HCT116 (cell line): ENCODE data around the gene ZHX3. TPM values are rescaled to one million over a fixed set of nuclear protein-coding genes. Genes with fewer than 3 reads are reported as not detected.

Experiments
- ATAC-seq: fragments of 200-7000 bp; cut with Tn5 transposase; 2 replicates; pipeline ENCODE4 v1.9.1; 2020; ENCODE audit warnings: mild to moderate bottlenecking, moderate library complexity
- BruUV-seq: library from RNA; stranded (reverse); fragments of 400-500 nt; replicated peaks from 2 replicates; lab custom pipeline; 2021; lab: Mats Ljungman, UMichigan
- CTCF ChIA-PET: fragments of 300-600 bp; sonication (Branson Sonifier 250); formaldehyde crosslinking; loops from one replicate; lab custom pipeline; 2021; ENCODE audit warnings: antibody characterized with exemption; lab: Charles Lee
- POLR2A ChIA-PET: fragments of 300-600, 350-600 bp; sonication (Branson Sonifier 250); formaldehyde crosslinking; loops from one replicate; lab custom pipeline; 2021; ENCODE audit warnings: antibody characterized with exemption; lab: Charles Lee
- RAD21 ChIA-PET, 2 experiments: fragments of 300-600 bp; sonication (Branson Sonifier 250); formaldehyde crosslinking; loops; one replicate each; lab custom pipeline; 2023; ENCODE audit warnings: low total read pairs in 2 of 2; ENCODE audit not compliant: uncharacterized antibody in 2 of 2, unreplicated experiment in 2 of 2, low non-redundant PET in 1 of 2; lab: Charles Lee
- DNase-seq: peaks from one replicate; pipeline ENCODE4 v3.0.0-alpha.2; 2010; ENCODE audit warnings: low read depth, low spot score
- H2AFZ ChIP-seq: fragments of 200-600 bp; shearing (Covaris generic), sonication (generic); 2 replicates; pipeline ENCODE4 v1.6.1; 2017; ENCODE audit warnings: low read depth, mixed run types, mixed read lengths, antibody characterized with exemption, low read length; ENCODE audit not compliant: poor library complexity, severe bottlenecking
- H3K27ac ChIP-seq: 2 replicates; pipeline ENCODE4 v1.5.1; 2012; ENCODE audit warnings: low read depth, low read length
- H3K27me3 ChIP-seq: fragments of 200-600 bp; sonication (generic); 2 replicates; pipeline ENCODE4 v1.6.1; 2016; ENCODE audit warnings: mixed run types, low read length, mixed read lengths; ENCODE audit not compliant: insufficient read depth
- H3K36me3 ChIP-seq, 2 experiments: fragments of 200-500 bp in 1 of 2; fragments of 200-600 bp in 1 of 2; sonication (Bioruptor generic) in 1 of 2; sonication (generic) in 1 of 2; 2 replicates each; pipeline versions ENCODE4 v1.5.1 to v1.6.1; 2014 to 2016; ENCODE audit warnings: low read length in 2 of 2, inconsistent platforms in 1 of 2, mixed read lengths in 1 of 2, mixed run types in 1 of 2; ENCODE audit not compliant: insufficient read depth in 2 of 2, control insufficient read depth in 1 of 2
- H3K4me1 ChIP-seq, 2 experiments: fragments of 200-600 bp in 1 of 2; sonication (generic) in 1 of 2; 2 replicates each; pipeline versions ENCODE4 v1.5.1 to v1.6.1; 2012 to 2017; ENCODE audit warnings: low read length in 2 of 2, inconsistent platforms in 1 of 2, mild to moderate bottlenecking in 1 of 2, mixed read lengths in 1 of 2, mixed run types in 1 of 2, moderate library complexity in 1 of 2; ENCODE audit not compliant: insufficient read depth in 2 of 2, control insufficient read depth in 1 of 2
- H3K4me2 ChIP-seq: fragments of 200-600 bp; sonication (generic); 2 replicates; pipeline ENCODE4 v1.6.1; 2017; ENCODE audit warnings: mixed run types, low read length, mixed read lengths
- H3K4me3 ChIP-seq, 2 experiments: fragments of 200-600 bp in 1 of 2; sonication (generic) in 1 of 2; replicated peaks in 1 of 2; 2 replicates each; pipeline ENCODE4 v1.5.1; 2011 to 2016; ENCODE audit warnings: low read length in 2 of 2, control low read depth in 1 of 2, low read depth in 1 of 2, mild to moderate bottlenecking in 1 of 2, mixed read lengths in 1 of 2, mixed run types in 1 of 2
- H3K79me2 ChIP-seq: fragments of 200-600 bp; sonication (generic); 2 replicates; pipeline ENCODE4 v1.6.1; 2017; ENCODE audit warnings: mild to moderate bottlenecking, mixed run types, low read length, moderate library complexity, mixed read lengths; ENCODE audit not compliant: insufficient read depth
- H3K9ac ChIP-seq: fragments of 200-600 bp; sonication (generic); 2 replicates; pipeline ENCODE4 v1.6.1; 2016; ENCODE audit warnings: low read length, mixed read lengths
- H3K9me2 ChIP-seq: fragments of 200-600 bp; sonication (generic), shearing (Covaris generic); 2 replicates; pipeline ENCODE4 v1.6.1; 2017; ENCODE audit warnings: mixed run types, mild to moderate bottlenecking, moderate library complexity; ENCODE audit not compliant: insufficient read depth
- H3K9me3 ChIP-seq, 2 experiments: fragments of 200-500 bp in 1 of 2; fragments of 200-600 bp in 1 of 2; sonication (Bioruptor generic) in 1 of 2; sonication (generic) in 1 of 2; 2 replicates each; pipeline ENCODE4 v1.6.1; 2014 to 2017; ENCODE audit warnings: low read length in 2 of 2, mixed read lengths in 2 of 2, inconsistent platforms in 1 of 2, low read depth in 1 of 2, mild to moderate bottlenecking in 1 of 2, mixed run types in 1 of 2, moderate library complexity in 1 of 2; ENCODE audit not compliant: control insufficient read depth in 1 of 2, insufficient read depth in 1 of 2
- H4K20me1 ChIP-seq: fragments of 200-600 bp; sonication (generic), shearing (Covaris generic); 2 replicates; pipeline ENCODE4 v1.6.1; 2017; ENCODE audit warnings: mixed run types, mild to moderate bottlenecking, moderate library complexity; ENCODE audit not compliant: insufficient read depth
- CEBPB ChIP-seq: IDR thresholded peaks from 2 replicates; pipeline ENCODE4 v1.6.1; 2012; ENCODE audit warnings: low read depth
- MAX ChIP-seq: IDR thresholded peaks from 2 replicates; pipeline ENCODE4 v1.6.1; 2012
- RAD21 ChIP-seq: IDR thresholded peaks from 2 replicates; pipeline ENCODE4 v1.6.1; 2012; ENCODE audit warnings: low read depth, mild to moderate bottlenecking
- intact Hi-C: fragments of 100-400 bp; cut with micrococcal nuclease; formaldehyde crosslinking; loops from 2 replicates; pipeline ENCODE4 v1.10.0; 2022
- total RNA-seq: library from RNA; stranded (reverse); gene quantifications from one replicate; pipeline ENCODE4 v1.2.1, GENCODE V29; 2021; ENCODE audit not compliant: unreplicated experiment
- TF ChIP-seq, protein P1 (sequence below), 3 experiments: fragments of 200-600 bp in 1 of 3; sonication (generic) in 1 of 3; IDR thresholded peaks in 2 of 3; conservative IDR thresholded peaks in 1 of 3; 2 replicates each; pipeline ENCODE4 v1.5.1; 2012 to 2017; ENCODE audit warnings: low read depth in 2 of 3, low read length in 2 of 3, antibody characterized with exemption in 1 of 3, borderline replicate concordance in 1 of 3, control low read depth in 1 of 3, mild to moderate bottlenecking in 1 of 3, mixed read lengths in 1 of 3, mixed run types in 1 of 3, moderate library complexity in 1 of 3; ENCODE audit not compliant: insufficient read depth in 1 of 3
- TF ChIP-seq, protein P2 (sequence below): IDR thresholded peaks from 2 replicates; pipeline ENCODE4 v1.6.1; 2012; ENCODE audit warnings: low read depth

The ZHX3 gene
- total RNA-seq, 1 experiment from 2014 or later: 13.3 TPM

DNA sequence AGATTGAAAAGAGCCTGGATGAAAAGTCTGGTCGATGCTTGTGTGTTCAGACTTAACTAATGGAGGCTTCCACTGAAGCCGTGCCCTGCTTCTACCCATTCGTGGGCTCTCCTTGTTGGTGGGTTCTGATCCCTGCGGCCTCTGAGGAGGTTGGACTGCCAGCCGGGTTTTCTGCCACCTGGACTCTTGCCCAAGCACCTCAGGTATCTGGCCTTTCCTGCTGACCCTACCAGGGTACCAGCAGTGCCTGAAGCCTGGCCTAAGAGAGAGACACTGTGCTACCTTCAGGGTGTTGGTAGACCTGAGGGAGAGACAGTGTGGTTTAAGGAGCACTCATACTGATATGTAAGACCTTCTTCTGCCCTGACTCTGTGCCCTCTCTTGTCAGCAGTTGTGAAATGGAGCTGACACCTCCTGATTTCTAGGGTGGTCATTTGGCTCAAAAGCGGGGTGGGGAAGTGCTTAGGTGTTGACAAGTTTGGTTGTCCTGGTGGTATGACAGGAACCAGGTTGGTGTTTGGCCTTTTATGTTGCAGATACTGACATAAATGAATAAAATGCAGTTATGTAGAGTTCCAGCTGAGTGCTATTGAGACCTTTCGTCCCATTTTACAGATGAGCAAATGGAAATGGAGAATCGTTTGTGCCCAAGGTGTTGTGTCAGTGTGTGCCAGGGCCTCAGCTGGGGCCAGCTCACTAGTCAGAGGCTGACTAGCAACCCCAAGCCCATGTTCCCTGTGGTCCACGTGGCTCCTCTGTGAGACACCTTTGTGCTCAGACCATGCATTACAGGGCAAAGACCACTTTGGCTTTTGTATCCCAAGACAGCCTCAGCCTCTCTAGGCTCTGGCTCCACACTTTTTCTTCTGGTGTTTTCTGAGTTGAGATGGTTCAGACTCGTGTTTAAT lies 177.1 kb downstream of the ZHX3 start:
- Histone ChIP-seq H3K4me3 (no peak overlapping the region), H3K9me2 (no peaks in the 10 kb centered on the region), H3K9me3 (no peaks in the 10 kb centered on the region), H2AFZ (no peak overlapping the region), H4K20me1 (no peaks in the 10 kb centered on the region), H3K9ac (no peak overlapping the region), H3K27ac (no peak overlapping the region), H3K27me3 (no peaks in the 10 kb centered on the region), H3K4me2 (no peak overlapping the region), H3K4me1 (peaks cover 9 to 20% of the 10 kb centered on the region in 2 experiments; a peak in 3 of 4 replicates), H3K36me3 (peaks cover 0 to 5% of the 10 kb centered on the region in 2 experiments; a peak in 1 of 4 replicates), H3K79me2 (peaks cover 67% of the 10 kb centered on the region)
- intact Hi-C loops: no loop called here
- TF ChIP-seq CEBPB (no peak), RAD21 (no peak), MAX (no peak)
- TF ChIP-seq, protein P1, sequence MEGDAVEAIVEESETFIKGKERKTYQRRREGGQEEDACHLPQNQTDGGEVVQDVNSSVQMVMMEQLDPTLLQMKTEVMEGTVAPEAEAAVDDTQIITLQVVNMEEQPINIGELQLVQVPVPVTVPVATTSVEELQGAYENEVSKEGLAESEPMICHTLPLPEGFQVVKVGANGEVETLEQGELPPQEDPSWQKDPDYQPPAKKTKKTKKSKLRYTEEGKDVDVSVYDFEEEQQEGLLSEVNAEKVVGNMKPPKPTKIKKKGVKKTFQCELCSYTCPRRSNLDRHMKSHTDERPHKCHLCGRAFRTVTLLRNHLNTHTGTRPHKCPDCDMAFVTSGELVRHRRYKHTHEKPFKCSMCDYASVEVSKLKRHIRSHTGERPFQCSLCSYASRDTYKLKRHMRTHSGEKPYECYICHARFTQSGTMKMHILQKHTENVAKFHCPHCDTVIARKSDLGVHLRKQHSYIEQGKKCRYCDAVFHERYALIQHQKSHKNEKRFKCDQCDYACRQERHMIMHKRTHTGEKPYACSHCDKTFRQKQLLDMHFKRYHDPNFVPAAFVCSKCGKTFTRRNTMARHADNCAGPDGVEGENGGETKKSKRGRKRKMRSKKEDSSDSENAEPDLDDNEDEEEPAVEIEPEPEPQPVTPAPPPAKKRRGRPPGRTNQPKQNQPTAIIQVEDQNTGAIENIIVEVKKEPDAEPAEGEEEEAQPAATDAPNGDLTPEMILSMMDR (IDR thresholded peaks at IDR 0.05 in 2 of 3, conservative IDR thresholded peaks at IDR 0.05 in 1 of 3; ENCODE audit: borderline replicate concordance in 1 of 3, insufficient read depth in 1 of 3, low read depth in 2 of 3, low read length in 2 of 3): no peak
- TF ChIP-seq, protein P2, sequence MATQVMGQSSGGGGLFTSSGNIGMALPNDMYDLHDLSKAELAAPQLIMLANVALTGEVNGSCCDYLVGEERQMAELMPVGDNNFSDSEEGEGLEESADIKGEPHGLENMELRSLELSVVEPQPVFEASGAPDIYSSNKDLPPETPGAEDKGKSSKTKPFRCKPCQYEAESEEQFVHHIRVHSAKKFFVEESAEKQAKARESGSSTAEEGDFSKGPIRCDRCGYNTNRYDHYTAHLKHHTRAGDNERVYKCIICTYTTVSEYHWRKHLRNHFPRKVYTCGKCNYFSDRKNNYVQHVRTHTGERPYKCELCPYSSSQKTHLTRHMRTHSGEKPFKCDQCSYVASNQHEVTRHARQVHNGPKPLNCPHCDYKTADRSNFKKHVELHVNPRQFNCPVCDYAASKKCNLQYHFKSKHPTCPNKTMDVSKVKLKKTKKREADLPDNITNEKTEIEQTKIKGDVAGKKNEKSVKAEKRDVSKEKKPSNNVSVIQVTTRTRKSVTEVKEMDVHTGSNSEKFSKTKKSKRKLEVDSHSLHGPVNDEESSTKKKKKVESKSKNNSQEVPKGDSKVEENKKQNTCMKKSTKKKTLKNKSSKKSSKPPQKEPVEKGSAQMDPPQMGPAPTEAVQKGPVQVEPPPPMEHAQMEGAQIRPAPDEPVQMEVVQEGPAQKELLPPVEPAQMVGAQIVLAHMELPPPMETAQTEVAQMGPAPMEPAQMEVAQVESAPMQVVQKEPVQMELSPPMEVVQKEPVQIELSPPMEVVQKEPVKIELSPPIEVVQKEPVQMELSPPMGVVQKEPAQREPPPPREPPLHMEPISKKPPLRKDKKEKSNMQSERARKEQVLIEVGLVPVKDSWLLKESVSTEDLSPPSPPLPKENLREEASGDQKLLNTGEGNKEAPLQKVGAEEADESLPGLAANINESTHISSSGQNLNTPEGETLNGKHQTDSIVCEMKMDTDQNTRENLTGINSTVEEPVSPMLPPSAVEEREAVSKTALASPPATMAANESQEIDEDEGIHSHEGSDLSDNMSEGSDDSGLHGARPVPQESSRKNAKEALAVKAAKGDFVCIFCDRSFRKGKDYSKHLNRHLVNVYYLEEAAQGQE: no peak
- ATAC-seq (no peak), DNase-seq (no peak)
- ChIA-PET POLR2A (no interaction called here), CTCF (no interaction called here), RAD21 (no interaction called here)
- no TSS peak for BruUV-seq
